Natural killer cell (primary cell): ENCODE data around the gene AGTR1. TPM values are rescaled to one million over a fixed set of nuclear protein-coding genes. Genes with fewer than 3 reads are reported as not detected.

Experiments used
- ATAC-seq, 3 donors: fragments of 150-1000 bp in 2 of 3; fragments of 200-7000 bp in 1 of 3; cut with Tn5 transposase; 1 replicate in 1 of 3; 2 replicates in 2 of 3; pipeline ENCODE4 v1.10.0; 2021; ENCODE audit warnings: mild to moderate bottlenecking in 2 of 3, moderate library complexity in 2 of 3
- DNase-seq, 2 donors: peaks; one replicate each; pipeline versions ENCODE4 v3.0.0 to v3.0.0-alpha.2; 2013 to 2021; ENCODE audit warnings: mixed read lengths in 1 of 2
- H3K27ac ChIP-seq: one replicate; pipeline ENCODE4 v1.5.1; 2013; ENCODE audit warnings: mild to moderate bottlenecking, low read length
- H3K27me3 ChIP-seq: one replicate; pipeline ENCODE4 v1.6.1; 2013; ENCODE audit warnings: low read length; ENCODE audit not compliant: control insufficient read depth, insufficient read depth
- H3K36me3 ChIP-seq: one replicate; pipeline ENCODE4 v1.6.1; 2013; ENCODE audit warnings: low read length; ENCODE audit not compliant: control insufficient read depth, insufficient read depth
- H3K4me1 ChIP-seq: one replicate; pipeline ENCODE4 v1.6.1; 2013; ENCODE audit warnings: low read length; ENCODE audit not compliant: control insufficient read depth, insufficient read depth
- H3K4me3 ChIP-seq: one replicate; pipeline ENCODE4 v1.5.1; 2013; ENCODE audit warnings: low read length
- H3K9me3 ChIP-seq: one replicate; pipeline ENCODE4 v1.6.1; 2013; ENCODE audit warnings: low read length; ENCODE audit not compliant: control insufficient read depth, insufficient read depth
- H3K27ac Mint-ChIP-seq, 2 donors: one replicate each; pipeline ENCODE4 v1.8.0; 2022; ENCODE audit warnings: mild to moderate bottlenecking in 2 of 2, mixed read lengths in 2 of 2, moderate library complexity in 1 of 2
- H3K27me3 Mint-ChIP-seq, 2 donors: one replicate each; pipeline ENCODE4 v1.8.0; 2022; ENCODE audit warnings: low read depth in 2 of 2, mixed read lengths in 2 of 2
- H3K36me3 Mint-ChIP-seq: one replicate; pipeline ENCODE4 v1.8.0; 2022; ENCODE audit warnings: mixed read lengths
- H3K4me1 Mint-ChIP-seq, 2 donors: one replicate each; pipeline ENCODE4 v1.8.0; 2022; ENCODE audit warnings: mixed read lengths in 2 of 2
- H3K4me3 Mint-ChIP-seq: one replicate; pipeline ENCODE4 v1.8.0; 2022; ENCODE audit warnings: mild to moderate bottlenecking, moderate library complexity, mixed read lengths
- H3K9me3 Mint-ChIP-seq, 2 donors: one replicate each; pipeline ENCODE4 v1.8.0; 2022; ENCODE audit warnings: mixed read lengths in 2 of 2
- CTCF ChIP-seq: fragments of 200-600 bp; IDR thresholded peaks from one replicate; pipeline ENCODE4 v1.8.0; 2022; ENCODE audit warnings: antibody characterized with exemption
- WGBS: methylation state at CpG from one replicate; pipeline ENCODE4 v1.1.7; 2013; ENCODE audit warnings: missing lambda C conversion rate; ENCODE audit not compliant: insufficient coverage; 5-methylcytosine and 5-hydroxymethylcytosine counted together
- intact Hi-C: fragments of 100-400 bp; cut with micrococcal nuclease; formaldehyde crosslinking; loops from one replicate; pipeline ENCODE4 v1.14.2; 2022
- total RNA-seq, 4 donors: library from RNA; stranded (reverse); fragments of 120-200 nt in 1 of 4; gene quantifications; one replicate each; pipeline versions ENCODE4 v1.2.3 to v1.2.4, GENCODE V29; 2013 to 2022

The AGTR1 gene
- total RNA-seq, 3 donors from 2014 or later (not counting 1 experiment from before 2014, with no cell fraction given), result not detected

GRCh38 chr3:148736086-148736485, 38.4 kb downstream of the AGTR1 start:
- intact Hi-C loops, result no loop called here
- H3K9me3 Mint-ChIP-seq, result no peaks in the 10 kb centered on the region
- Histone ChIP-seq H3K4me1 (no peaks in the 10 kb centered on the region), H3K27ac (no peak overlapping the region), H3K4me3 (no peak overlapping the region), H3K9me3 (no peaks in the 10 kb centered on the region), H3K27me3 (no peaks in the 10 kb centered on the region), H3K36me3 (no peaks in the 10 kb centered on the region)
- DNase-seq (no peak), ATAC-seq (no peak)
- no peak overlapping the region for H3K4me3 Mint-ChIP-seq
- H3K27me3 Mint-ChIP-seq, result no peaks in the 10 kb centered on the region
- no peak for TF ChIP-seq CTCF
- H3K4me1 Mint-ChIP-seq, result no peaks in the 10 kb centered on the region
- WGBS, result 79% methylated on average over 3 of the region's 3 CpGs
- no peaks in the 10 kb centered on the region for H3K36me3 Mint-ChIP-seq
- H3K27ac Mint-ChIP-seq, result no peak overlapping the region

DNA sequence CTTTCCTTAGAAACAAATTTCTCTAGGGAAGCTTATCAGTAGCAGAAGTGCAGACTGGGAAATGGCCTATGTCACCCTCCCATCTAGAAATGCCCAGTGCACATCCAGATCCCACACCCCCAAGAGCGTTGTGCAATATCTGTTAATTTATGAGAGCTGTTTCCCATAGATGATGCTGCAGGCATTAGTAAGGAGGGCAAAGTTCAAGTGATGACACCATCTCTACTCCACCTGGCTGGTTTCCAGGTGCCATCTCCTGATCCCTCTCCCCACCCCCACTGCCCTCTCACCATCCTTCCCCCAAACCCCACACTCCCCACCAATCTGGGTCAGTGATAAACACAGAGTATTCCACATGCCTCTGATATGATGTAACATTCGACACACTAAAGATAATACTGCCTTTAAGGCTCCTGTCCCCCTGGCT, 39.4 kb downstream of the AGTR1 start:
- Mint-ChIP-seq H3K27ac (no peak overlapping the region), H3K4me3 (no peak overlapping the region), H3K9me3 (no peaks in the 10 kb centered on the region), H3K36me3 (no peaks in the 10 kb centered on the region), H3K27me3 (no peaks in the 10 kb centered on the region), H3K4me1 (no peaks in the 10 kb centered on the region)
- DNase-seq, result no peak
- no peak overlapping the region for H3K4me3 ChIP-seq
- WGBS, result 92% methylated on average over 2 of the region's 2 CpGs
- H3K36me3 ChIP-seq, result no peaks in the 10 kb centered on the region
- ATAC-seq, result no peak
- TF ChIP-seq CTCF, result no peak
- no peak overlapping the region for H3K27ac ChIP-seq
- H3K4me1 ChIP-seq, result no peaks in the 10 kb centered on the region
- H3K27me3 ChIP-seq, result no peaks in the 10 kb centered on the region
- no peaks in the 10 kb centered on the region for H3K9me3 ChIP-seq
- intact Hi-C loops, result no loop called here

DNA sequence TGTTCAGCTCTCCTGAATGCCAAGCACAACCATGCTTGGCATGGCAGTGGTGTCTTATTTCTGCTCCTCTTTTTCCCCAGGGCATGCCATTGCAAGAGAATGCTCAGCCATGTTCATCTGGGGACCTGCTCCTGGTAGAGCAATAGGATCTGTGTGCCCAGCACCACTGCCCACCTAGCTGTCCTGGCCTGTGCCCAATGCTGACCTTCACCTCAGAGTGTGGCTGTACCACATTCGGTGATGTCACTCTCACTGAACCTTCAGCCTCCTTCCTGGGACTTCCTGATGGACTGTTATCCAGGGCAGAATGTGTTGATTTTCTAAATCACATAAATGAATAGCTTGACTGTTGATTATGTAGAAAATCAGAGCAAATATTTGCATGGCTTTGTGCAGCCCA, 42.0 kb downstream of the AGTR1 start:
- Histone ChIP-seq H3K27me3 (no peaks in the 10 kb centered on the region), H3K36me3 (no peaks in the 10 kb centered on the region), H3K4me1 (no peaks in the 10 kb centered on the region), H3K4me3 (no peak overlapping the region), H3K9me3 (no peaks in the 10 kb centered on the region), H3K27ac (no peak overlapping the region)
- 82% methylated on average over 1 of the region's 1 CpG for WGBS
- intact Hi-C loops, result no loop called here
- no peak for DNase-seq
- no peak for TF ChIP-seq CTCF
- Mint-ChIP-seq H3K9me3 (no peaks in the 10 kb centered on the region), H3K27me3 (no peaks in the 10 kb centered on the region), H3K27ac (no peak overlapping the region), H3K4me1 (no peaks in the 10 kb centered on the region), H3K36me3 (no peaks in the 10 kb centered on the region), H3K4me3 (no peak overlapping the region)
- no peak for ATAC-seq

DNA sequence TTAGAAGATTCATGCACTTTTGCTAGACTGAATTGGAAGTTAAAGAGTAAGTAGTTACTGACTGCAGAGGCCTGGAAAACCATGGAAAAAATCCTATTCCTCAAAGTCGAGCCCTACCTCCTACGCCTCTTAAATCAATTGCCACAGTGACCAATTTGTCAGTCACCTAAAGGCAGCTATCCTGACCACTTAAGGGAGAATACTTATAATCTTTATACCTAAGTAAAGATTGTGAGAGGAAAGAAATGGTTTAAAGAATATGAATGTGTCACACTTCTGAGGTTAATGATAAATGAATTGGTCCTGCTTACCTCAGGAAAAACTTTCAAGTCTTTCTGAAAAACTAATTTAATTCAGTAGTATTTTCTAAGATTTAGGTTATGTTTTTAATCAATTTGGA, 42.6 kb downstream of the AGTR1 start:
- no peaks in the 10 kb centered on the region for H3K27me3 ChIP-seq
- no peak overlapping the region for H3K4me3 ChIP-seq
- Mint-ChIP-seq H3K9me3 (no peaks in the 10 kb centered on the region), H3K36me3 (no peaks in the 10 kb centered on the region), H3K27me3 (no peaks in the 10 kb centered on the region), H3K27ac (no peak overlapping the region), H3K4me3 (no peak overlapping the region), H3K4me1 (no peaks in the 10 kb centered on the region)
- intact Hi-C loops, result no loop called here
- H3K27ac ChIP-seq, result no peak overlapping the region
- no peaks in the 10 kb centered on the region for H3K4me1 ChIP-seq
- ATAC-seq (no peak), DNase-seq (no peak)
- H3K9me3 ChIP-seq, result no peaks in the 10 kb centered on the region
- no peaks in the 10 kb centered on the region for H3K36me3 ChIP-seq
- WGBS, result 100% methylated on average over 1 of the region's 2 CpGs
- TF ChIP-seq CTCF, result no peak
